Activated CD4-positive, alpha-beta T cell treated with anti-CD3 and anti-CD28 coated beads for 1 hour (primary cell): ENCODE data around the gene LGR4.

Experiments
- DNase-seq: peaks from one replicate; pipeline ENCODE4 v3.0.0-alpha.2; 2020

LGR4 gene

GRCh38 chr11:27396259-27396839, 76.2 kb downstream of the LGR4 start:
- DNase-seq = no peak

GRCh38 chr11:27395556-27396258, 76.9 kb downstream of the LGR4 start:
- no peak for DNase-seq

GRCh38 chr11:27394781-27395228, 77.8 kb downstream of the LGR4 start:
- DNase-seq = no peak

GRCh38 chr11:27392278-27393114, 80.1 kb downstream of the LGR4 start:
- DNase-seq = no peak

GRCh38 chr11:27391331-27392015, 81.1 kb downstream of the LGR4 start:
- DNase-seq = no peak

GRCh38 chr11:27390318-27391295, 82.0 kb downstream of the LGR4 start:
- no peak for DNase-seq

GRCh38 chr11:27388869-27389268, 83.7 kb downstream of the LGR4 start:
- no peak for DNase-seq

GRCh38 chr11:27388001-27388400, 84.6 kb downstream of the LGR4 start:
- no peak for DNase-seq

- DNase-seq = no peak
These were observed 85.2 kb downstream of the LGR4 start for GRCh38 chr11:27387362-27387761.

- no peak for DNase-seq
These were observed 86.3 kb downstream of the LGR4 start for GRCh38 chr11:27386181-27386845.

GRCh38 chr11:27385245-27385644, 87.3 kb downstream of the LGR4 start:
- DNase-seq = no peak

- DNase-seq = no peak
These were observed 88.4 kb downstream of the LGR4 start for GRCh38 chr11:27384227-27384626.

GRCh38 chr11:27383645-27384044, 88.9 kb downstream of the LGR4 start:
- DNase-seq = no peak

GRCh38 chr11:27381238-27381666, 91.3 kb downstream of the LGR4 start:
- no peak for DNase-seq

- no peak for DNase-seq
These were observed 91.8 kb downstream of the LGR4 start for GRCh38 chr11:27380771-27381170.

- no peak for DNase-seq
These were observed 93.1 kb downstream of the LGR4 start for GRCh38 chr11:27379449-27379848.

GRCh38 chr11:27375370-27375769, 97.2 kb downstream of the LGR4 start:
- no peak for DNase-seq

GRCh38 chr11:27373856-27374602, 98.6 kb downstream of the LGR4 start:
- DNase-seq = no peak

- DNase-seq = no peak
These were observed 99.2 kb downstream of the LGR4 start for GRCh38 chr11:27373392-27373791.

GRCh38 chr11:27372164-27372563, 100.4 kb downstream of the LGR4 start:
- DNase-seq = no peak

GRCh38 chr11:27371489-27371888, 101.1 kb downstream of the LGR4 start:
- no peak for DNase-seq
